AG09309 (cell line): Measurements from ENCODE around the gene HCN3.

Experiments used
- DNase-seq: peaks from one replicate; pipeline ENCODE4 v3.0.0-alpha.2; 2010; ENCODE audit warnings: low read depth
- H3K4me3 ChIP-seq: 2 replicates; pipeline ENCODE4 v1.5.1; 2011; ENCODE audit warnings: mild to moderate bottlenecking, low read depth, low read length, moderate library complexity; ENCODE audit not compliant: control insufficient read depth
- CTCF ChIP-seq: IDR thresholded peaks from 2 replicates; pipeline ENCODE4 v1.5.1; 2011; ENCODE audit warnings: mild to moderate bottlenecking, low read depth, low read length, inconsistent platforms; ENCODE audit not compliant: insufficient read depth, control insufficient read depth; ENCODE audit errors: missing control alignments

HCN3 gene

GRCh38 chr1:155255243-155256007, 21.8 kb upstream of the HCN3 start, which contains the start of gene ENTREP3:
Gene ENTREP3 (minus strand): TSS chr1:155255483. CDS start chr1:155254877, 606 bp downstream.
- TF ChIP-seq CTCF = peak; percentile 10
- peak within 1 kb of the TSS; percentile 62 for H3K4me3 ChIP-seq
- no peak for DNase-seq

- TF ChIP-seq CTCF = no peak
- DNase-seq = no peak
- H3K4me3 ChIP-seq = peak overlapping the region; percentile 62
Measured at GRCh38 chr1:155256058-155256852, 21.0 kb upstream of the HCN3 start.

GRCh38 chr1:155260276-155260675, 17.0 kb upstream of the HCN3 start:
- H3K4me3 ChIP-seq = no peak overlapping the region
- TF ChIP-seq CTCF = no peak
- DNase-seq = no peak

- DNase-seq = no peak
- no peak for TF ChIP-seq CTCF
- peak overlapping the region; percentile 81 for H3K4me3 ChIP-seq
Measured at GRCh38 chr1:155261493-155261851, 15.8 kb upstream of the HCN3 start.

GRCh38 chr1:155261852-155262673, 15.2 kb upstream of the HCN3 start, which contains the start of gene SCAMP3:
Gene SCAMP3 (minus strand): TSS chr1:155262360. CDS start chr1:155262151, 209 bp downstream.
- DNase-seq = peak; percentile 92
- H3K4me3 ChIP-seq = peak within 1 kb of the TSS; percentile 81
- no peak for TF ChIP-seq CTCF

- no peak for TF ChIP-seq CTCF
Measured at GRCh38 chr1:155263067-155263466, 14.2 kb upstream of the HCN3 start.

More at GRCh38 chr1:155263067-155263466, 14.2 kb upstream of the HCN3 start:
- H3K4me3 ChIP-seq = no peak overlapping the region
- DNase-seq = no peak
